Measurements from ENCODE around the gene KHDC3L. TPM values are rescaled to one million over a fixed set of nuclear protein-coding genes. Genes with fewer than 3 reads are reported as not detected.

Gene KHDC3L
- total and polyA plus RNA-seq, 10 of the 15 experiments (the other 5 are each of a cell fraction or from before 2014, with no cell fraction given) = not detected

DNA sequence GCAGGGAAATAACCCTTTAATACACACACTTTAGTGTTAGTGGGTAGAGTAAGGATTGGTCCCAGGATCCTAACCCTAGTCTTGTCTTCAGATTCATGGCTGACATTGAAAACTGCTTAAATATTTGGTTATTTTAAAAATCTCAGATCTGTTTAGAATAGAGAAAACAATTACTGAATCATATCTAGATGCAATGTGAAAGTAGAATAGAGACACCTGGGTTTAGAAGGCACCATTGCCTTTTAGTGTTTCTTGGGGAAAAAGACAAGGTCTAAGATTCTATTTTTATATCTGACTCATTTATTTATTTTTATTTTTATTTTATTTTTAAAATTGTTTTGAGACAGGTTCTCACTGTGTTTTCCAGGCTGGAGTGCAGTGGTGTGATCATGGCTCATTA lies 38.2 kb downstream of the KHDC3L start:
- FAIRE-seq (no peak), DNase-seq (ENCODE audit: low read depth, low spot score) (no peak), ATAC-seq (no peak)
- SMC1A ChIA-PET (ENCODE audit: uncharacterized antibody, unreplicated experiment) = no interaction called here
- no peak for TF ChIP-seq TCF3 (IDR thresholded peaks at IDR 0.05; ENCODE audit: borderline replicate concordance, insufficient read depth, low read depth, low read length)
- TF ChIP-seq, protein P1, sequence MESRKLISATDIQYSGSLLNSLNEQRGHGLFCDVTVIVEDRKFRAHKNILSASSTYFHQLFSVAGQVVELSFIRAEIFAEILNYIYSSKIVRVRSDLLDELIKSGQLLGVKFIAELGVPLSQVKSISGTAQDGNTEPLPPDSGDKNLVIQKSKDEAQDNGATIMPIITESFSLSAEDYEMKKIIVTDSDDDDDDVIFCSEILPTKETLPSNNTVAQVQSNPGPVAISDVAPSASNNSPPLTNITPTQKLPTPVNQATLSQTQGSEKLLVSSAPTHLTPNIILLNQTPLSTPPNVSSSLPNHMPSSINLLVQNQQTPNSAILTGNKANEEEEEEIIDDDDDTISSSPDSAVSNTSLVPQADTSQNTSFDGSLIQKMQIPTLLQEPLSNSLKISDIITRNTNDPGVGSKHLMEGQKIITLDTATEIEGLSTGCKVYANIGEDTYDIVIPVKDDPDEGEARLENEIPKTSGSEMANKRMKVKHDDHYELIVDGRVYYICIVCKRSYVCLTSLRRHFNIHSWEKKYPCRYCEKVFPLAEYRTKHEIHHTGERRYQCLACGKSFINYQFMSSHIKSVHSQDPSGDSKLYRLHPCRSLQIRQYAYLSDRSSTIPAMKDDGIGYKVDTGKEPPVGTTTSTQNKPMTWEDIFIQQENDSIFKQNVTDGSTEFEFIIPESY (IDR thresholded peaks at IDR 0.05) = no peak
- no peak for TF ChIP-seq BRCA1 (IDR thresholded peaks at IDR 0.05; ENCODE audit: low read depth, low read length)
- no peak for TF ChIP-seq GABPA (IDR thresholded peaks at IDR 0.05; ENCODE audit: low read depth)
- TF ChIP-seq HDAC6 (IDR thresholded peaks at IDR 0.05; ENCODE audit: unreplicated experiment) = no peak
- TF ChIP-seq NBN (IDR thresholded peaks at IDR 0.05) = no peak
- no peak for TF ChIP-seq RFX5 (IDR thresholded peaks at IDR 0.05; ENCODE audit: low read depth, low read length)
- TF ChIP-seq TAF1 (IDR thresholded peaks at IDR 0.05; ENCODE audit: borderline replicate concordance, low read depth, low read length) = no peak
- TF ChIP-seq MYB (IDR thresholded peaks at IDR 0.05; ENCODE audit: borderline replicate concordance, low read depth, low read length) = no peak
- no peak for TF ChIP-seq ZSCAN29 (IDR thresholded peaks at IDR 0.05)
- Histone ChIP-seq H2AFZ (ENCODE audit: control insufficient read depth, low read depth, low read length) (no peak overlapping the region), H3K9me3 (replicated peaks; ENCODE audit: control insufficient read depth, insufficient read depth, low read length) (no peaks in the 10 kb centered on the region), H3K4me2 (ENCODE audit: control insufficient read depth, insufficient read depth) (no peak overlapping the region), H3K4me1 (ENCODE audit: control insufficient read depth, insufficient read depth, low read length) (no peaks in the 10 kb centered on the region), H3K4me3 (no peak overlapping the region), H3K79me2 (ENCODE audit: control insufficient read depth, insufficient read depth, low read length) (no peaks in the 10 kb centered on the region), H3K36me3 (ENCODE audit: control insufficient read depth in 2 of 2, insufficient read depth in 2 of 2, low read length in 1 of 2) (no peaks in the 10 kb centered on the region), H3K27me3 (replicated peaks in 1 of 2; ENCODE audit: control insufficient read depth in 2 of 2, insufficient read depth in 2 of 2, low read length in 1 of 2) (no peaks in the 10 kb centered on the region), H3K27ac (ENCODE audit: control insufficient read depth, insufficient read depth) (no peak overlapping the region), H3K9ac (ENCODE audit: control insufficient read depth, insufficient read depth, low read length) (no peak overlapping the region), H4K20me1 (ENCODE audit: control insufficient read depth, insufficient read depth) (no peaks in the 10 kb centered on the region)
- in situ Hi-C loops (cut with MboI) (no loop called here), intact Hi-C loops (cut with micrococcal nuclease; ENCODE audit: unreplicated experiment) (no loop called here)
- RAD21 ChIA-PET (ENCODE audit: unreplicated experiment) = no interaction called here
- BruUV-seq (replicated peaks) = no TSS peak
- POLR2A ChIA-PET = no interaction called here
- CTCF ChIA-PET = interaction anchor here (1.2 kb wide), 1 partner anchor 12 kb away, joined by 5 read pairs; no protein-coding TSS in a partner anchor

Data from GM12878 (cell line).